Mucosa of descending colon (tissue), 3 donors: ENCODE results near the gene UBR3. TPM values are rescaled to one million over a fixed set of nuclear protein-coding genes. Genes with fewer than 3 reads are reported as not detected.
"Not testable (repeated sequence)": the region's sequence is repeated elsewhere in the genome, so short reads cannot be mapped to it uniquely, and the experiment has no call there.

Experiments
- ATAC-seq: fragments of 200-7000 bp; cut with Tn5 transposase; one replicate; pipeline ENCODE4 v1.9.1; 2020; ENCODE audit warnings: mild to moderate bottlenecking, moderate library complexity
- DNase-seq, 3 donors: peaks; one replicate each; pipeline ENCODE4 v3.0.0-alpha.2; 2020
- H3K36me3 ChIP-seq: fragments of 200-600 bp; one replicate; pipeline ENCODE4 v1.8.0; 2021; ENCODE audit warnings: low read depth, mild to moderate bottlenecking
- H3K4me1 ChIP-seq: fragments of 200-600 bp; one replicate; pipeline ENCODE4 v1.8.0; 2021; ENCODE audit warnings: low read depth, mild to moderate bottlenecking
- H3K4me3 ChIP-seq: fragments of 200-600 bp; one replicate; pipeline ENCODE4 v1.8.0; 2021; ENCODE audit warnings: mild to moderate bottlenecking
- H3K9me3 ChIP-seq: fragments of 200-600 bp; one replicate; pipeline ENCODE4 v1.8.0; 2021; ENCODE audit warnings: mild to moderate bottlenecking
- intact Hi-C, 2 donors: fragments of 100-400 bp; cut with DNase I in 1 of 2; cut with micrococcal nuclease in 1 of 2; formaldehyde crosslinking; loops; one replicate each; pipeline versions ENCODE4 v1.11.0 to v1.11.1; 2022; cut with DNase I, micrococcal nuclease
- total RNA-seq, 3 donors: library from RNA; stranded (reverse); fragmentation: NEBNext Ultra II Directional in 2 of 3; extraction: Animal tissue kit (Norgen Biotek cat#: 25700) in 2 of 3; gene quantifications; one replicate each; pipeline versions ENCODE4 v1.2.1 to v1.2.4, GENCODE V29; 2021 to 2023
- TF ChIP-seq, protein P1 (sequence below): fragments of 200-600 bp; IDR thresholded peaks from one replicate; pipeline ENCODE4 v1.8.0; 2022; ENCODE audit warnings: antibody characterized with exemption, mild to moderate bottlenecking
- donor health status: DM: no; HTN: no; CAD: no; lungs with moderate emphysema.
- donor health status: DM: no; HTN: no; CAD: no.
- donor health status: DM: no; HTN: yes; CAD: no.

The UBR3 gene
- total RNA-seq, 3 donors from 2014 or later = 32.5 to 65.8 (median 39.6) TPM

DNA sequence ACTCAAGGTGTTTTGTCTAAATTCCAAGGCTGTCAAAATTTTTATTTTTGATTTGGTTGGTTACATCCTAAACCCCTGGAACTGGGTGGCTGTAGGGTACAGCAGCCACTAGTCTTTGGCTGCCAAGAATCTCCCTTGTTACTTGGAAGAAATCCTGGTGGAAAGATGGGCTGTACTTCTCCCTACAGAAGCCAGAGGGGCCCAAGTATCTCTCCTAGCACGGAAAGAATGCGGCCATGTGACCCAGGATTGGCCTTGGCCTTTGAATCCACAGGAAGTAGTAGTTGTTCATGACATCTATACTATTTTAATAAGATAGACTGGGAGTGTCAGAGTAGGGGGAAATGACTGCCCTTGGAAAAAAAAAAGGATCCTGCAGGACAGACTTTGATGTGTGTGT lies 296.3 kb downstream of the UBR3 start:
- no peak for ATAC-seq
- Histone ChIP-seq H3K36me3 (no peaks in the 10 kb centered on the region), H3K9me3 (no peaks in the 10 kb centered on the region), H3K4me3 (no peak overlapping the region), H3K4me1 (no peaks in the 10 kb centered on the region)
- intact Hi-C loops = no loop called here
- DNase-seq = no peak
- TF ChIP-seq, protein P1, sequence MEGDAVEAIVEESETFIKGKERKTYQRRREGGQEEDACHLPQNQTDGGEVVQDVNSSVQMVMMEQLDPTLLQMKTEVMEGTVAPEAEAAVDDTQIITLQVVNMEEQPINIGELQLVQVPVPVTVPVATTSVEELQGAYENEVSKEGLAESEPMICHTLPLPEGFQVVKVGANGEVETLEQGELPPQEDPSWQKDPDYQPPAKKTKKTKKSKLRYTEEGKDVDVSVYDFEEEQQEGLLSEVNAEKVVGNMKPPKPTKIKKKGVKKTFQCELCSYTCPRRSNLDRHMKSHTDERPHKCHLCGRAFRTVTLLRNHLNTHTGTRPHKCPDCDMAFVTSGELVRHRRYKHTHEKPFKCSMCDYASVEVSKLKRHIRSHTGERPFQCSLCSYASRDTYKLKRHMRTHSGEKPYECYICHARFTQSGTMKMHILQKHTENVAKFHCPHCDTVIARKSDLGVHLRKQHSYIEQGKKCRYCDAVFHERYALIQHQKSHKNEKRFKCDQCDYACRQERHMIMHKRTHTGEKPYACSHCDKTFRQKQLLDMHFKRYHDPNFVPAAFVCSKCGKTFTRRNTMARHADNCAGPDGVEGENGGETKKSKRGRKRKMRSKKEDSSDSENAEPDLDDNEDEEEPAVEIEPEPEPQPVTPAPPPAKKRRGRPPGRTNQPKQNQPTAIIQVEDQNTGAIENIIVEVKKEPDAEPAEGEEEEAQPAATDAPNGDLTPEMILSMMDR = no peak

DNA sequence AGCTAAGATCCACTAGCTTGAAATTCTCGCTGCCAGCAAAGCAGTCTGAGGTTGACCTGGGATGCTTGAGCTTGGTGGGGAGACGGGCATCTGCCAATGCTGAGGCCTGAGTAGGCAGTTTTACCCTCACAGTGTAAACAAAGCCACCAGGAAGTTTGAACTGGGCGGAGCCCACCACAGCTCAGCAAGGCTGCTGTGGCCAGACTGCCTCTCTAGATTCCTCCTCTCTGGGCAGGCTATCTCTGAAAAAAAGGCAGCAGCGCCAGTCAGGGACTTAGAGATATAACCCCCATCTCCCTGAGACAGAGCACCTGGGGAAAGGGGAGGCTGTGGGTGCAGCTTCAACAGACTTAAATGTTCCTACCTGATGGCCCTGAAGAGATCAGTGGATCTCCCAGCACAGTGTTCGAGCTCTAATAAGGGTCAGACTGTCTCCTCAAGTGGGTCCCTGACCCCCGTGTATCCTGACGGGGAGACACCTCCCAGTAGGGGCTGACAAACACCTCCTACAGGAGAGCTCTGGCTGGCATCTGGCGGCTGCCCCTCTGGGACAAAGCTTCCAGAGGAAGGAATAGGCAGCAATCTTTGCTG lies 299.0 kb downstream of the UBR3 start:
- ATAC-seq, H3K36me3 ChIP-seq, DNase-seq, H3K4me1 ChIP-seq, intact Hi-C loops, H3K9me3 ChIP-seq, H3K4me3 ChIP-seq: not testable (repeated sequence)

Other genes starting within 250 kb of the UBR3 start
- 10 to 100 TPM; 45.8 to 66.9 (median 49.2) TPM for gene PPIG, start 243.1 kb upstream of the UBR3 start, total RNA-seq
- not detected for gene CFAP210, start 133.0 kb upstream of the UBR3 start, total RNA-seq
- gene PHOSPHO2, start 133.0 kb upstream of the UBR3 start, total RNA-seq = 10 to 100 TPM in 2 of 3 donors, 1 to 10 TPM in 1; 7.3 to 11.4 (median 10.7) TPM
- 10 to 100 TPM; 12.1 to 57.4 (median 13.1) TPM for gene KLHL23, start 93.6 kb upstream of the UBR3 start, total RNA-seq
- gene SSB, start 28.6 kb upstream of the UBR3 start, total RNA-seq = 10 to 100 TPM; 29.2 to 72.3 (median 52.9) TPM
- 10 to 100 TPM; 33.3 to 60.3 (median 42.3) TPM for gene METTL5, start 2.5 kb upstream of the UBR3 start, total RNA-seq